ENCODE results near the gene GARNL3. TPM values are rescaled to one million over a fixed set of nuclear protein-coding genes. Genes with fewer than 3 reads are reported as not detected.

GARNL3 gene
- total RNA-seq, 6 experiments from 2014 or later, result 4.4 to 9.7 (median 6.1) TPM

GRCh38 chr9:127428348-127428747 lies 163.8 kb downstream of the GARNL3 start:
- H3K9me3 ChIP-seq, result no peaks in the 10 kb centered on the region
- H3K4me3 ChIP-seq, result no peak overlapping the region
- H3K4me1 ChIP-seq, result peaks cover 0 to 14% (median 5%) of the 10 kb centered on the region in 4 donors
- intact Hi-C loops (cut with DNase I), result no loop called here
- H3K27ac ChIP-seq, result no peak overlapping the region
- peaks cover 0 to 29% (median 2%) of the 10 kb centered on the region in 4 donors for H3K36me3 ChIP-seq
- 90% methylated on average over 3 of the region's 3 CpGs for whole genome bisulfite sequencing (ENCODE audit: insufficient coverage, low coverage, low lambda C conversion rate, missing lambda C conversion rate)
- H3K27me3 ChIP-seq, result no peaks in the 10 kb centered on the region
- no peak for ATAC-seq
- DNase-seq, result no peak
- TF ChIP-seq CTCF (IDR thresholded peaks at IDR 0.05) (no peak), POLR2A (IDR thresholded peaks at IDR 0.05) (no peak)

- intact Hi-C loops (cut with DNase I), result no loop called here
- DNase-seq, result no peak
- ATAC-seq, result no peak
- Histone ChIP-seq H3K4me3 (no peak overlapping the region), H3K9me3 (no peaks in the 10 kb centered on the region), H3K4me1 (peaks cover 0 to 7% (median 3%) of the 10 kb centered on the region in 4 donors), H3K27ac (no peak overlapping the region), H3K27me3 (no peaks in the 10 kb centered on the region), H3K36me3 (peaks cover 0 to 47% (median 9%) of the 10 kb centered on the region in 4 donors)
- WGBS (ENCODE audit: insufficient coverage, low coverage, low lambda C conversion rate, missing lambda C conversion rate), result 88% methylated on average over 7 of the region's 8 CpGs
- TF ChIP-seq CTCF (IDR thresholded peaks at IDR 0.05) (no peak), POLR2A (IDR thresholded peaks at IDR 0.05) (no peak)
Observed at GRCh38 chr9:127430415-127430814, 165.8 kb downstream of the GARNL3 start.

- Histone ChIP-seq H3K9me3 (no peaks in the 10 kb centered on the region), H3K36me3 (peaks cover 4 to 82% (median 25%) of the 10 kb centered on the region in 4 donors), H3K27ac (no peak overlapping the region), H3K4me3 (no peak overlapping the region), H3K27me3 (no peaks in the 10 kb centered on the region), H3K4me1 (no peaks in the 10 kb centered on the region)
- DNase-seq (no peak), ATAC-seq (peak in 1 of 4 donors; percentile 30)
- TF ChIP-seq POLR2A (IDR thresholded peaks at IDR 0.05), result no peak
- TF ChIP-seq CTCF (IDR thresholded peaks at IDR 0.05), result no peak
- intact Hi-C loops (cut with DNase I), result no loop called here
- WGBS (ENCODE audit: insufficient coverage, low coverage, low lambda C conversion rate, missing lambda C conversion rate), result 81% methylated on average over 9 of the region's 12 CpGs
Observed at GRCh38 chr9:127437497-127438264, 173.1 kb downstream of the GARNL3 start.

GRCh38 chr9:127438394-127438793 lies 173.8 kb downstream of the GARNL3 start:
- Histone ChIP-seq H3K4me3 (no peak overlapping the region), H3K27ac (no peak overlapping the region), H3K36me3 (peaks cover 4 to 80% (median 25%) of the 10 kb centered on the region in 4 donors), H3K27me3 (no peaks in the 10 kb centered on the region), H3K9me3 (no peaks in the 10 kb centered on the region), H3K4me1 (no peaks in the 10 kb centered on the region)
- TF ChIP-seq CTCF (IDR thresholded peaks at IDR 0.05) (no peak), POLR2A (IDR thresholded peaks at IDR 0.05) (no peak)
- WGBS (ENCODE audit: insufficient coverage, low coverage, low lambda C conversion rate, missing lambda C conversion rate), result 86% methylated on average over 5 of the region's 9 CpGs
- no peak for DNase-seq
- intact Hi-C loops (cut with DNase I), result no loop called here
- ATAC-seq, result no peak

Other genes with a start within 250 kb of the GARNL3 start
- 1 to 10 TPM; 2.1 to 6.3 (median 3.0) TPM for gene ANGPTL2, start 142.1 kb upstream of the GARNL3 start, total RNA-seq
- gene SLC2A8, start 132.4 kb downstream of the GARNL3 start, total RNA-seq, result 10 to 100 TPM; 16.2 to 25.0 (median 18.8) TPM
- 1 to 10 TPM; 2.5 to 4.6 (median 3.5) TPM for gene ZNF79, start 159.6 kb downstream of the GARNL3 start, total RNA-seq
- 100 to 1,000 TPM; 271 to 907 (median 364) TPM for gene RPL12, start 186.6 kb downstream of the GARNL3 start, total RNA-seq
- gene LRSAM1, start 186.7 kb downstream of the GARNL3 start, total RNA-seq, result 10 to 100 TPM in 5 of 6 experiments, 1 to 10 TPM in 1; 9.4 to 13.3 (median 12.1) TPM

All from right lobe of liver (tissue), 6 donors.